T-helper 17 cell (primary cell): ENCODE data around the gene KMT2E. TPM values are rescaled to one million over a fixed set of nuclear protein-coding genes. Genes with fewer than 3 reads are reported as not detected.
"Not testable (repeated sequence)": the region's sequence is repeated elsewhere in the genome, so short reads cannot be mapped to it uniquely, and the experiment has no call there.

ENCODE experiments used
- ATAC-seq: fragments of 150-1000 bp; cut with Tn5 transposase; 2 replicates; pipeline ENCODE4 v1.10.0; 2021; ENCODE audit warnings: mild to moderate bottlenecking, moderate library complexity
- DNase-seq, 3 donors: peaks; one replicate each; pipeline versions ENCODE4 v3.0.0 to v3.0.0-alpha.2; 2020 to 2021
- H3K9me3 ChIP-seq: one replicate; pipeline ENCODE4 v1.7.0; 2013; ENCODE audit warnings: low read length, mild to moderate bottlenecking; ENCODE audit not compliant: control insufficient read depth, poor library complexity, severe bottlenecking
- H3K27ac Mint-ChIP-seq: one replicate; pipeline ENCODE4 v1.8.0; 2022; ENCODE audit warnings: mild to moderate bottlenecking, moderate library complexity, mixed read lengths
- H3K27me3 Mint-ChIP-seq: one replicate; pipeline ENCODE4 v1.8.0; 2022; ENCODE audit warnings: mixed read lengths
- H3K36me3 Mint-ChIP-seq: one replicate; pipeline ENCODE4 v1.8.0; 2022; ENCODE audit warnings: low read depth, mixed read lengths
- H3K4me1 Mint-ChIP-seq: one replicate; pipeline ENCODE4 v1.8.0; 2022; ENCODE audit warnings: mild to moderate bottlenecking, mixed read lengths
- H3K4me3 Mint-ChIP-seq: one replicate; pipeline ENCODE4 v1.8.0; 2022; ENCODE audit warnings: mild to moderate bottlenecking, moderate library complexity, mixed read lengths
- total RNA-seq, 4 donors: library from RNA in 2 of 4; stranded (reverse) in 2 of 4; gene quantifications; one replicate each; pipeline ENCODE4 v1.2.3 and lab custom pipeline; 2022 to 2026

Gene KMT2E
- total RNA-seq, 2 donors from 2014 or later = 285 to 301 TPM

DNA sequence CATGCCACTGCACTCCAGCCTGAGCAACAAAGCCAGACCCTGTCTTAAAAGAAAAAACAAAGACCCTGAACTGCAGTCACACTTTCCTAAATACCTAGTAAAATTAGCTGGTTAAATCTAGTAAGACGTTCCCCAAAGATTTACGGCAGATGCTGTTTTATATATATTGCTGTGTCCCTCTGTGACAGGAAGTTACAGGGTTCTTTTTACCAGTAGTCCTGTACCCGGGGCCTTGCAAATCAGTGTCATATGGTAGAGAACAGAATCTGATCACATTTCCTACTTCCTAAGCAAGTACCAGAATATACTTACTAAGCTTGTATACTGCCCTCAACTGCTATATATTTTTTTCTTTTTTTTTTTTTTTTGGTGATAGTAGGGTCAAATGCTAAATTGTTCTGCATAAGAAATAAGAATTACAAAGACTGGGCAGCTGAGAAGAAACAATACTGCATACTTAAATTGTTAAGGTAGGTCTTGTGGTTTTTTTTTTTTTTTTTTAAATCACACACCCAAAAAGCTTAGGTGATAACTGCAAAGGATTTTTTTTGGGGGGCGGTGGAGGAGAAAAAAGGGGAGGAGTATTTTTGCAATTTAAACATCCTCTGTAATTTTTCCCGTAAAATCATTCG lies 27.3 kb upstream of the KMT2E start:
- ATAC-seq (no peak), DNase-seq (no peak)
- no peaks in the 10 kb centered on the region for H3K9me3 ChIP-seq
- Mint-ChIP-seq H3K4me1 (peaks cover 35% of the 10 kb centered on the region), H3K27ac (no peak overlapping the region), H3K27me3 (no peaks in the 10 kb centered on the region), H3K4me3 (no peak overlapping the region), H3K36me3 (peaks cover 2% of the 10 kb centered on the region)

DNA sequence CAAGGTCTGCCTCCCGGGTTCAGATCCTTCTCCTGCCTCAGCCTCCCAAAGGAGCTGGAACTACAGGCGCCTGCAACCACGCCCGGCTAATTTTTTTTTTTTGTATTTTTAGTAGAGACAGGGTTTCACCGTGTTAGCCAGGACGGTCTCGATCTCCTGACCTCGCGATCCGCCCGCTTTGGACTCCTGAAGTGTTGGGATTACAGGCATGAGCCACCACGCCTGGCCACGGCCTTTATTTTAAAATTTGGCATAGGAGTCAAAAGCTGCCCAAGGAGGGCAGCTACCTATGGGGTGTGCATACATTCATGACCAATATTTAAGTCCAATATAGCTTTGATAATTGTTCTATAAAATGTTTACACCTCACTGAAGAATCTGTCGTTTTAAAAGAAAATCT lies 26.6 kb upstream of the KMT2E start:
- peaks cover 32% of the 10 kb centered on the region for H3K4me1 Mint-ChIP-seq
- ATAC-seq, DNase-seq, H3K4me3 Mint-ChIP-seq, H3K36me3 Mint-ChIP-seq, H3K27ac Mint-ChIP-seq, H3K9me3 ChIP-seq, H3K27me3 Mint-ChIP-seq: not testable (repeated sequence)

DNA sequence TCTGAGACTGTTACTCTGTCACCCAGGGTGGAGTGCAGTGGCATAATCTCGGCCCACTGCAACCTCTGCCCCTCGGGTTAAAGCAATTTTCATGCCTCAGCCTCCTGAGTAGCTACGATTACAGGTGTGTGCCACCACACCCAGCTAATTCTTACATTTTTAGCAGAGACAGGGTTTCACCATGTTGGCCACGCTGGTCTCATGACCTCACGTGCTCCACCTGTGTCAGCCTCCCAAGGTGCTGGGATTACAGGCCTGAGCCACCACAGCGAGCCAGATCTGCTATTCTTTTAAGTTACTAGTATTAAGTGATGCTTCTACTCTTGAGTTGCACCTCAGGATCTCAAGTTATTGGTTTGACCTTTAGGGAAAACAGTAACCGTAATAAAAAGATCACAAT lies 23.0 kb upstream of the KMT2E start:
- Mint-ChIP-seq H3K4me3 (no peak overlapping the region), H3K27me3 (no peaks in the 10 kb centered on the region), H3K36me3 (peaks cover 2% of the 10 kb centered on the region), H3K4me1 (peaks cover 23% of the 10 kb centered on the region), H3K27ac (no peak overlapping the region)
- ATAC-seq (no peak), DNase-seq (no peak)
- H3K9me3 ChIP-seq = no peaks in the 10 kb centered on the region

DNA sequence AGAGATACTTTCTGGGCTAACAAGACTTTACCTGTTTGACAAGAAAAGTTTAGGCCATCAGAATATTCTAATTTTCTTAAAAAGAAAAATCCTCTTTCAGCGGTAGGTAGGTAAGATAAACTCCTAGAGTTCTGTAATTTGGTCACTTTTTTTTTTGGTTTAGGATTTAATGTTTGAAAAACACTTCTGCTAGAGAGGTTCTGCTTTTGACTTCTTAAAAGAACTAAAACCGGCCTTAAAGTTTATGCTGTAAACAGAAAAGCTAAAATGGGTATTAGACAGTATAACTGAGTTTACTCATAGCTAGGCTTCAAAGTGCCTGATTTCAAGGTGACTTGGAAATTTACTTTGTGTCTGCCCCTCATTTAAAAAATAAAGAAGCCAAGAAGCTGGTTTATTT lies 21.7 kb upstream of the KMT2E start:
- DNase-seq (no peak), ATAC-seq (no peak)
- Mint-ChIP-seq H3K27ac (peak overlapping the region; percentile 82), H3K4me1 (peaks cover 26% of the 10 kb centered on the region), H3K27me3 (no peaks in the 10 kb centered on the region), H3K4me3 (no peak overlapping the region), H3K36me3 (peaks cover 4% of the 10 kb centered on the region)
- no peaks in the 10 kb centered on the region for H3K9me3 ChIP-seq

DNA sequence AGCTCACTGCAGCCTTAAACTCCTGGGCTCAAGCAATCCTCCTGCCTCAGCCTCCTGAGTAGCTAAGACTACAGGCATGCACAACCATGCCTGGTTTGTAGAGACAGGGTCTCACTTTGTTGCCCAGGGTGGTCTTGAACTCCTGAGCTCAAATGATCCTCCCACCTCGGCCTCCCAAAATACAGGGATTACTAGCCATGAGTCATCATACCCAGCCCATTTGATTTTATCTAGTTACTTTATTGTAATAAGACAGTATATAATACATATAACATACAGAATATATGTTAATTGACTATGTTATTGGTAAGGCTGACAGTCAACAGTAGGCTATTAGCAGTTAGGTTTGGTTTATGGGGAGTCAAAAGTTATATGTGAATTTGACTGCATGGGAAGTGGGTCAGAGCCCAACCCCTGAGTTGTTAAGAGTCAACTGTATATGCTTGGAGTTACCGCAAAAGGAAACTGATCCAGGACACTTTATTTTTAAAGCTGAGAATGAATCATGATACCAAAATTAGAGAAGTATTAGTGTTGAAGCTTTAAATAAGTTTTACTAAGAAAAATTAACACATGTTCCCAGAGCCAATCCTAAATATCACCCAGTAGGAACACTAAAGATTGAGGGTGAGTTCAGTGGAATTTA lies 20.7 kb upstream of the KMT2E start:
- peak; percentile 68 for ATAC-seq
- H3K9me3 ChIP-seq = no peaks in the 10 kb centered on the region
- no peak for DNase-seq
- Mint-ChIP-seq H3K36me3 (peaks cover 3% of the 10 kb centered on the region), H3K4me3 (no peak overlapping the region), H3K27ac (peak overlapping the region; percentile 92), H3K4me1 (peaks cover 25% of the 10 kb centered on the region), H3K27me3 (no peaks in the 10 kb centered on the region)

DNA sequence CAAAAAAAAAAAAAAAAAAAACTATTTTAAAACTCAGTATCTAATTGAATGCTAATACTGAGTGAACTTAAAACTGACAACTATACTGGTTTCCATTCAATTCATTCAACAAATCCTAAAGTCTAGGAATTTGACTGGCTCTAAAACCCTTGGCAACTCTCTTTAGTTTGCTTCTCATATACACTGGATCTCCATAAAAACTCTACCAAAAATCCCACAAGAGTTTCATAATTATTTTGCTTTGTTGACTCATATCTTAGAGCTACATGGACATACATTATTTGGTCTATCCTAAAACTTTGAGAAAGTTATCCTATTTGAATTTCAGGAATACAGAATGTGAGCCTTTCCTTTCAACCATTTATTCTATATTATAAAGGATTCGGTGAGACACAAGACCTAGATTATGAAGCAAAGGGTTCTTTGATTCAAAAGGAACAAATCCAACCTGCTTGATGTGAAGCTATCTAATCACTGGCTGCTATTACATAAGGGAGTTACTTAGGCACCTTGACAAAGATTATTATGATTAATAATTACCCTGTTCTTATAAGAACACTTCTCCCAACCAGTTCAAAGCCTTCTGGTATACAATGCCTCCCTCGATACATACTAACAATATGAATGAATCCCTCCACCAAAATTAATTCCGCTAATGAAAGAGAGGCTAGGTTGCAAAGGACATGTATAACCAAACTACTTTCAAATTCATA lies 15.8 kb upstream of the KMT2E start:
- peak overlapping the region; percentile 90 for H3K27ac Mint-ChIP-seq
- H3K4me3 Mint-ChIP-seq = no peak overlapping the region
- H3K4me1 Mint-ChIP-seq = peaks cover 45% of the 10 kb centered on the region
- ATAC-seq = no peak
- H3K27me3 Mint-ChIP-seq = no peaks in the 10 kb centered on the region
- no peaks in the 10 kb centered on the region for H3K9me3 ChIP-seq
- DNase-seq = no peak
- H3K36me3 Mint-ChIP-seq = peaks cover 2% of the 10 kb centered on the region

DNA sequence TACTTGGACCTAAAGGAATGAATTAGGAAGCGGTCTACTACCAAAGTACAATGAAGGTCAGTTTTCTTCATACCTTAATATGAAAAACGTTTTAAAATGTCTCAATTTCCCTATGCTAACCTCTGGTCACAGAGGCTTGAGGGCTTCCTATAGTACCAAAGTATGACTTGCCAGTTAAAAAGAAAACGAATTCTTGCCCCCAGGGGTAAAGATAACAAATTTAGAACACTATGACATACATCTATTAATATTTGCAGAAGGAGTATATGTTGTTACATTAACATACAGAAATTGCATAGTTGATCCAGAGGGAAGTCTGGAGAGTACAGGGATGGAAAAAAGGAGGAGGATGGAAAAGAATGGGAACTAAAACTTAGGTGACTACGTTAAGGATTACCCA lies 13.8 kb upstream of the KMT2E start:
- peak overlapping the region; percentile 72 for H3K4me3 Mint-ChIP-seq
- no peaks in the 10 kb centered on the region for H3K9me3 ChIP-seq
- H3K27me3 Mint-ChIP-seq = no peaks in the 10 kb centered on the region
- peaks cover 4% of the 10 kb centered on the region for H3K36me3 Mint-ChIP-seq
- H3K4me1 Mint-ChIP-seq = peaks cover 50% of the 10 kb centered on the region
- no peak for ATAC-seq
- DNase-seq = no peak
- H3K27ac Mint-ChIP-seq = peak overlapping the region; percentile 90

DNA sequence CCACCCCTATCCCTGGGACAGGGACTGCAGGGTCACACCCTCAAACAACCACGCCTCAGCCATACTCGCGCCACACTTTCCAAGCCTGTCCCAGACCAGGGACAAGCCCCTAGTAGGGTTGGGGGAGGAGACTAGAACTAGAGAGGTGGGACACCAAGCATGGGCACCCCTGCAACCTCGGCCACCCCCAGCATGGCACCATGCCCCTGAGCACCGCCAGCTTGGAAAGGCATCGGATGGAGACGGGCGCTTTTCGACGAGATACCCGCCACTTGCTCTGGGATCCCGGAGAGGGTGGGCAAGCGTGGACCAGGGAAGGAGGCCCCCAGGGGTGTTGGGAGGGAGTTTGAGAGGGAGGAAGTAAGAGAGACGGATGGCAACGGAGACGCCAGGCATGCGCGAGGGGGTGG lies 13.1 kb upstream of the KMT2E start:
- H3K4me3 Mint-ChIP-seq = no peak overlapping the region
- no peak for DNase-seq
- H3K36me3 Mint-ChIP-seq = peaks cover 5% of the 10 kb centered on the region
- H3K27me3 Mint-ChIP-seq = no peaks in the 10 kb centered on the region
- H3K9me3 ChIP-seq = no peaks in the 10 kb centered on the region
- peak overlapping the region; percentile 90 for H3K27ac Mint-ChIP-seq
- ATAC-seq = no peak
- H3K4me1 Mint-ChIP-seq = peaks cover 47% of the 10 kb centered on the region

DNA sequence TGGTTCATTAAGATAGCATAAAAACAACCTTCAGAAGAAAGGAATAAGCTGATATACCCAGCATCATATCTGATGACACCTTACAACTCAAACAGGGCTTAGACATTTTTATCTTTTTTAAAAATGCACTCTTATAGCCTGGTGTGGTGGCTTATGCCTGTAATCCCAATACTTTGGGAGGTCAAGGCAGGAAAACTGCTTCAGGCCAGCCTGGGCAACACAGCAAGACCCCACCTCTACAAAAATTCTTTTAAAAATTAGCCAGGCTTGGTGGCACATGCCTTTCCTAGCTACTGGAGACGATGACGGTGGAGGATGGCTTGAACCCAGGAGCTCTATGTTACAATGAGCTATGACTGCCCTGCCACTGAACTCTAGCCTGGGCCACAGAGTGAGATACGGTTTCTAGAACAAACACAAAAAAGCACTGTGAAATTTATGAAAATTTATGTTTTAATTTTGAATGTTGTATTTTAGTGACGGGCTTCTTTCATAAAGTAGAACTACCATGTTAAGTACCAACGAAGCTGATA lies 12.3 kb upstream of the KMT2E start:
- H3K9me3 ChIP-seq = no peaks in the 10 kb centered on the region
- DNase-seq = no peak
- Mint-ChIP-seq H3K4me1 (peaks cover 49% of the 10 kb centered on the region), H3K27ac (peak overlapping the region; percentile 90), H3K36me3 (peaks cover 3% of the 10 kb centered on the region), H3K4me3 (no peak overlapping the region), H3K27me3 (no peaks in the 10 kb centered on the region)
- ATAC-seq = no peak

DNA sequence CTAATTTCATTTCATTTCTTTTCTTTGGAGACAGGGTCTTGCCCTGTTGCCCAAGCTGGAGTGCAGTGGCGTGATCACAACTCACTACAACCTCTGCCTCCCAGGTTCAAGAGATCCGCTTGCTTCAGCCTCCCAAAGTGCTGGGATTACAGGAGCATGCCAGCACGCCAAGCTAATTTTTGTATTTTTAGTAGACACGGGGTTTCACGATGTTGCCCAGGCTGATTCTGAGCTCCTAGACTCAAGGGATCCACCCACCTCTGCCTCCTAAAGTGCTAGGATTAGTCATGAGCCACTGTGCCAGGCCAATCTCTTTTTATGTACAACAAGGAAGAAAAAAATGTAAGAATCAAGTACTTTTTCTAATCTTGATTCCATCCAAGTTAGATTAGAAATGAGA lies 10.7 kb upstream of the KMT2E start:
- H3K27me3 Mint-ChIP-seq = no peaks in the 10 kb centered on the region
- H3K4me3 Mint-ChIP-seq = peak overlapping the region; percentile 77
- DNase-seq (no peak), ATAC-seq (peak; percentile 73)
- H3K9me3 ChIP-seq = no peaks in the 10 kb centered on the region
- H3K27ac Mint-ChIP-seq = peak overlapping the region; percentile 90
- peaks cover 56% of the 10 kb centered on the region for H3K4me1 Mint-ChIP-seq
- peaks cover 6% of the 10 kb centered on the region for H3K36me3 Mint-ChIP-seq

DNA sequence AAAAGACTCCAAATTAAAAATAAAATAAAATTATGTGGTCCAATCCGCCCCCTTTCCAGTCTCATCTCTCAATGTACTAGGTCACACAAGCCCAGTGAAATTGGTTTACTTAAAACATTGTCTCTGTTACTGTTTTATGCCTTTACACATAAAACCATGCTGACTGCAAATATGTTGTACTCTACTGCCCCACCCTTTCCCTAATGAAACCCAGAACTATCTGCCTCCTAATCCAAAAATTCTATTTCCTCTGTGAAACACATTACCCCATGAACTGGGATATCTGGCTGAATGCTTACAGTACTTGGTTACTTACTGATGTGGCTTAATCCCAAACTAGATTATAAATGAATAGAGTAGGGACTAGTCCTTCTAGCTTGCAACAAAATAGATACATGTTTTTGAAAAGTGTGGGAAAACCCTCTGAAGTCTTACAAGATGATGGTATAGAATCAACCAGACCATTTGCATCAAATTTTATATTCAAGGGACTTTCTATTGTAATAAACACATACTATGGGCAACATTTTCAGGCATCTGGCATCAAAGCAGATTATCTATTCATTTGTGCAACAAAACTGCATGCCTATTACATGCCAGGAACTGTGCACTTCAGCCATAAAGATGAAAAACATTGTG lies 10.0 kb upstream of the KMT2E start:
- H3K27ac Mint-ChIP-seq = peak overlapping the region; percentile 90
- DNase-seq (no peak), ATAC-seq (peak; percentile 6)
- no peaks in the 10 kb centered on the region for H3K27me3 Mint-ChIP-seq
- no peaks in the 10 kb centered on the region for H3K9me3 ChIP-seq
- peaks cover 6% of the 10 kb centered on the region for H3K36me3 Mint-ChIP-seq
- peaks cover 57% of the 10 kb centered on the region for H3K4me1 Mint-ChIP-seq
- H3K4me3 Mint-ChIP-seq = peak overlapping the region; percentile 77

DNA sequence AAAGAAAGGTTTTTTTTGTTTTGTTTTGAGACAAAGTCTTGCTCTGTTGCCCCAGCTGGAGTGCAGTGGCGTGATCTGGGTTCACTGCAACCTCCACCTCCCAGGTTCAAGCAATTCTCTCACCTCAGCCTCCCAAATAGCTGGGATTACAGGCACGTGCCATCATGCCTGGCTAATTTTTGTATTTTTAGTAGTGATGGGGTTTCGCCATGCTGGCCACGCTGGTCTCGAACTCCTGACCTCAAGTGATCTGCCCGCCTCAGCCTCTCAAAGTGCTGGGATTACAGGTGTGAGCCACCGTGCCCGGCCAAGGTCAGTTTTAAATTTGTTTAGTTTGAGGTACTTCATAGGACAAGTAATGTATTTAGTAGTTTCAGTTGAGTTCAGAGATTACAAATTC lies 9.0 kb upstream of the KMT2E start:
- not testable (repeated sequence) for H3K27me3 Mint-ChIP-seq, H3K36me3 Mint-ChIP-seq, DNase-seq, ATAC-seq, H3K9me3 ChIP-seq
- H3K27ac Mint-ChIP-seq = peak overlapping the region; percentile 76
- peaks cover 58% of the 10 kb centered on the region for H3K4me1 Mint-ChIP-seq
- H3K4me3 Mint-ChIP-seq = peak overlapping the region; percentile 31

DNA sequence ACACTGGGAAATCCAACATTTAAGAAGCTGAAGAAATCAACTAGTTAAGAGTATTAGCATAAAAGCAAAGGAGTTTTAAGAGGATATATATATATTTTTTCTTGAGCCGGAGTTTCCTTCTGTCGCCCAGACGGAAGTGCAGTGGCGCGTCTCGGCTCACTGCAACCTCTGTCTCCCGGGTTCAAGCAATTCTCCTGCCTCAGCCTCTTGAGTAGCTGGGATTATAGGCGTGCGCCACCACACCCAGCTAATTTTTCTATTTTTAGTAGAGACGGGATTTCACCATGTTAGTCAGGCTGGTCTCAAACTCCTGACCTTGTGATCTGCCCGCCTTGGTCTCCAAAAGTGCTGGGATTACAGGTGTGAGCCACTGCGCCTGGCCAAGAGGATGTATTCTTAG lies 8.5 kb upstream of the KMT2E start:
- Mint-ChIP-seq H3K27ac (peak overlapping the region; percentile 76), H3K4me1 (peaks cover 58% of the 10 kb centered on the region), H3K4me3 (peak overlapping the region; percentile 70)
- not testable (repeated sequence) for ATAC-seq, H3K9me3 ChIP-seq, DNase-seq, H3K36me3 Mint-ChIP-seq, H3K27me3 Mint-ChIP-seq
